Endothelial cell of umbilical vein (primary cell): ENCODE data around the gene CD2BP2.

Source experiments
- CTCF ChIP-seq, 2 donors: IDR thresholded peaks; 1 replicate in 1 of 2; 2 replicates in 1 of 2; pipeline ENCODE4 v1.5.1; 2011; ENCODE audit warnings: low read length in 2 of 2, mild to moderate bottlenecking in 2 of 2, moderate library complexity in 2 of 2, control low read depth in 1 of 2, inconsistent platforms in 1 of 2, low read depth in 1 of 2; ENCODE audit not compliant: insufficient read depth in 1 of 2; ENCODE audit errors: extremely low read depth in 1 of 2
- EZH2 ChIP-seq: IDR thresholded peaks from 2 replicates; pipeline ENCODE4 v1.6.1; 2012; ENCODE audit warnings: borderline replicate concordance, low read depth, mild to moderate bottlenecking, moderate library complexity, low read length, inconsistent platforms; ENCODE audit not compliant: severe bottlenecking
- GATA2 ChIP-seq: IDR thresholded peaks from 2 replicates; pipeline ENCODE4 v1.7.0; 2011; ENCODE audit warnings: low read depth, mild to moderate bottlenecking, moderate library complexity, mixed read lengths, low read length; ENCODE audit not compliant: insufficient read length, insufficient read depth
- JUN ChIP-seq: IDR thresholded peaks from 2 replicates; pipeline ENCODE4 v1.6.1; 2011; ENCODE audit warnings: borderline replicate concordance, low read depth; ENCODE audit not compliant: insufficient read length, insufficient read depth
- MAX ChIP-seq: IDR thresholded peaks from 2 replicates; pipeline ENCODE4 v1.6.1; 2011; ENCODE audit not compliant: insufficient read depth, insufficient read length
- MYC ChIP-seq: IDR thresholded peaks from one replicate; pipeline ENCODE4 v1.6.1; 2011; ENCODE audit warnings: mild to moderate bottlenecking, low read depth, low read length
- POLR2A ChIP-seq: IDR thresholded peaks from 2 replicates; pipeline ENCODE4 v1.6.1; 2012; ENCODE audit warnings: low read depth, mild to moderate bottlenecking, control low read depth, low read length
- POLR2AphosphoS5 ChIP-seq: IDR thresholded peaks from 2 replicates; pipeline ENCODE4 v1.6.1; 2012; ENCODE audit warnings: low read depth, mild to moderate bottlenecking, control low read depth, low read length, moderate library complexity; ENCODE audit not compliant: insufficient read depth

GRCh38 chr16:30395155-30395991 is 40.3 kb upstream of the CD2BP2 start, which contains the start of gene ZNF48:
- TF ChIP-seq MAX: peak; percentile 37
- peak; percentile 17 for TF ChIP-seq POLR2A
- TF ChIP-seq CTCF (IDR thresholded peaks at IDR 0.05; ENCODE audit: extremely low read depth in 1 of 2, insufficient read depth in 1 of 2, low read depth in 1 of 2, low read length in 2 of 2): peak; percentile 23 to 36
- peak; percentile 74 for TF ChIP-seq POLR2AphosphoS5
- no peak for TF ChIP-seq GATA2
- no peak for TF ChIP-seq JUN
- peak; percentile 72 for TF ChIP-seq MYC
- TF ChIP-seq EZH2: no peak
